Vagina (tissue), 2 donors: Measurements from ENCODE around the gene NOP56.

Source experiments
- CTCF ChIP-seq, 3 experiments: fragments of 450-650 bp in 2 of 3; fragments of 200-600 bp in 1 of 3; sonication (generic) in 1 of 3; IDR thresholded peaks; one replicate each; pipeline ENCODE4 v1.5.1; 2017 to 2019; ENCODE audit warnings: antibody characterized with exemption in 3 of 3, mild to moderate bottlenecking in 2 of 3, moderate library complexity in 2 of 3
- POLR2A ChIP-seq, 2 donors: fragments of 450-650 bp; IDR thresholded peaks; one replicate each; pipeline ENCODE4 v1.6.1; 2017; ENCODE audit warnings: antibody characterized with exemption in 2 of 2, mild to moderate bottlenecking in 2 of 2, moderate library complexity in 2 of 2
- POLR2AphosphoS5 ChIP-seq, 2 donors: sonication (generic); formaldehyde crosslinking; IDR thresholded peaks; one replicate each; pipeline ENCODE4 v1.9.0; 2017; ENCODE audit warnings: antibody characterized with exemption in 2 of 2, mild to moderate bottlenecking in 2 of 2, low read depth in 1 of 2; ENCODE audit not compliant: insufficient read depth in 1 of 2

DNA sequence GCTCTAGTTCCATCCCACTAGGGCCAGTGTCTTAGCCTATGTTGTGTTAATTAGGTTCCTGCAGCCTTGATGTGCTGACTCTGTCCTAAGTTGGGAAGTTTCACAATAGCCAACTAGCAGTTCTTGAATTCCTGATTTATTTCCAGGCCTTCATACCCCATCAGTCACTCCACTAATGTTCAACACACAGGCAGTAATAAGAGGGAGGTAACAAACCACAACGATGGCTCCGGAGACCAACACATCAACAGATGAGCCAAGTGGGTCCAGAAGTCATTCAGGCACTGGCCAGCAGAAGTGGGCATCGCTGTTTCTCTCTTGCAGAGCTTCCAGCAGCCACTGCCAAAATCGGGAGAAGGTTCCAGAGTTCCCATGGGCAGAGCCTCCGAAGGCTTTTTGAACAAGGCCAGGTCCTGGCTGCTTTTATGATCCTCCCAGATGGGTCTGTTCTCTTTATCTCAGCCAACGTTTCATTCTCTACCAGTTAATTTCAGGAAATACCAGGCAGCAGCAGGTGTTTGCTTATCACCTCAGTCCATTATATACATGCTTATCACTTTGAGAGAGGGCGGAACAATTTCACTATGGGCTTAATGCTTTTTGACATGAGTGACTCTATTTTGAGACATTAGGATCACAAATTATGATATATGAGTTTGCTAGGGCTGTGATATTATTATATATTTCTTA is 48.5 kb upstream of the NOP56 start:
- no peak for TF ChIP-seq CTCF (IDR thresholded peaks at IDR 0.05)
- no peak for TF ChIP-seq POLR2A (IDR thresholded peaks at IDR 0.05)
- TF ChIP-seq POLR2AphosphoS5 (IDR thresholded peaks at IDR 0.05; ENCODE audit: insufficient read depth in 1 of 2, low read depth in 1 of 2): no peak
